GM18517 (cell line): ENCODE data around the gene WBP1.

ENCODE experiments used
- ATAC-seq: cut with Tn5 transposase; IDR thresholded peaks from one replicate; pipeline ENCODE4 v1.9.1; 2021; ENCODE audit warnings: mild to moderate bottlenecking, moderate library complexity; ENCODE audit not compliant: unreplicated experiment

Gene WBP1

GRCh38 chr2:74501335-74502071 is 43.3 kb downstream of the WBP1 start:
- no peak for ATAC-seq

GRCh38 chr2:74502147-74502719 is 44.0 kb downstream of the WBP1 start:
- ATAC-seq, result no peak

GRCh38 chr2:74502720-74503505 is 44.7 kb downstream of the WBP1 start:
- peak; percentile 35 for ATAC-seq

- ATAC-seq, result no peak
Observed at GRCh38 chr2:74503506-74504475, 45.6 kb downstream of the WBP1 start.

GRCh38 chr2:74504591-74504990 is 46.4 kb downstream of the WBP1 start:
- ATAC-seq, result no peak

- no peak for ATAC-seq
Observed at GRCh38 chr2:74505448-74506246, 47.4 kb downstream of the WBP1 start.

- ATAC-seq, result peak; percentile 89
Observed at GRCh38 chr2:74507145-74507925, 49.1 kb downstream of the WBP1 start, which contains the start of gene PCGF1. Gene PCGF1, minus strand, starts transcription at chr2:74507695. Its CDS starts 27 bp downstream, at chr2:74507668.

GRCh38 chr2:74507926-74508520 is 49.8 kb downstream of the WBP1 start:
- ATAC-seq, result no peak

- ATAC-seq, result no peak
Observed at GRCh38 chr2:74510272-74510671, 52.0 kb downstream of the WBP1 start.
